ENCODE data around the gene POLK. TPM values are rescaled to one million over a fixed set of nuclear protein-coding genes. Genes with fewer than 3 reads are reported as not detected.

POLK gene
- total and polyA plus RNA-seq, 2 of the 8 experiments (the other 6 are each of a cell fraction or from before 2014, with no cell fraction given): 2.0 to 9.0 TPM

DNA sequence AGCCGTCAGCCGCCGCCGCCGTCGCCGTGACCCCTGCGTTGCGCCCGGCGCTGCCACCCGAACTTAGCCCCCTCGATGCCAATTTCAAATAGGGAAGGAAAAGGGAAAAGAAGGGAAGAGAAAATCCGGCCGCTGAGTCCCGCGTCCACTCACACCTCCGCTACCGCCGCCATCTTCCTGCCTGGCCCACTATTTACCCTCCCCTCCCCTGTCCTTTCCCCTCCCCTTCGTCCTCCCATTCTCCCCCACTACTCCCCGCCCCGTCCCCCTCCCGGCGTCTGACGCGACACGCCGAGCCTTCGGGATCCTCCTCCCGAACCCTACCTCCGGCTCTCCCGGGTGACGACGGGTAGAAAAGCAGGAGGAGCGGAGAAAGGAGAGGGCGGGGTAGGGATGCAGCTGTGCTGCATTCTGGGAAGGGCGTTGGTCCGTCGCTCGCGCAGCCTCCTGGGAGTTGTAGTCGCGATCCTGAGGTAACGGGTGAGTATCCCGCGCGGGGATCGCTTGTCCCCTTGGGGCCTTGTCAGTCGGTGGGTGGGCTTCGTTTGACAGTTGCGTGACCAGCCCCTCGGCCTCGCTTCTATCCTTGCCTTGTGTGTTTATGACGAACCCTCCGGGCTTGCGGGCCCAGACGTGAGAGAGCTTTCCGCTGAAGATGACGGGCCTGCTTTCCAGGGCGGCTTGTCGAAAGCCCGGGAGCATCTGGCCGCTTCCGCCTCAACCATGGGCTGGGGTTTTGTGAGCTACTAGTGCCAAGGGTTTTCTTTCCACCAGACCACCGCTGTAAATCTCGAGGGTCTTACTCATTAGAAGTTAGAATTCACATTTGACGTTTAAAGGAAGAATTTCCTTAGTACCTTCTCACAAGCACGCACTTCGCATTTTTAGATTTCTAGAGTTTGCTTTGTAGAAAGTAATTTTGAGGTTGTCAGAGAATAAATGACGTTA lies at the start of gene POLK, which contains the start of gene CERT1 (continued):
- TF ChIP-seq SIN3A (conservative IDR thresholded peaks at IDR 0.05 in 1 of 2, IDR thresholded peaks at IDR 0.05 in 1 of 2; ENCODE audit: low read depth in 1 of 2, low read length in 2 of 2) (peak; percentile 63 to 88; a peak in 2 of 4 replicates), RBBP5 (IDR thresholded peaks at IDR 0.05; ENCODE audit: borderline replicate concordance, low read depth, low read length) (peak; percentile 41), TAF7 (optimal IDR thresholded peaks at IDR 0.05; ENCODE audit: borderline replicate concordance, low read depth, low read length) (peak; percentile 40), BACH1 (IDR thresholded peaks at IDR 0.05; ENCODE audit: low read length) (peak; percentile 66; the same call in 1 of the 2 replicates), POLR2A (IDR thresholded peaks at IDR 0.05; ENCODE audit: control extremely low read depth in 1 of 2, low read depth in 2 of 2, low read length in 2 of 2) (peak in 1 of 2 experiments; percentile 82; a peak in 2 of 3 replicates), JUND (IDR thresholded peaks at IDR 0.05; ENCODE audit: low read length) (0 out of 2 replicates have a peak, but pooled peaks have one; percentile 2), CTCF (IDR thresholded peaks at IDR 0.05; ENCODE audit: control extremely low read depth in 1 of 3, insufficient read depth in 1 of 3, low read depth in 1 of 3, low read length in 3 of 3) (no peak), RAD21 (IDR thresholded peaks at IDR 0.05 in 1 of 2, conservative IDR thresholded peaks at IDR 0.05 in 1 of 2; ENCODE audit: low read depth in 2 of 2, low read length in 2 of 2) (peak in 1 of 2 experiments; percentile 10; a peak in 1 of 4 replicates), CREB1 (IDR thresholded peaks at IDR 0.05) (peak; percentile 84), RFX5 (IDR thresholded peaks at IDR 0.05; ENCODE audit: borderline replicate concordance, low read depth, low read length) (no peak), YY1 (IDR thresholded peaks at IDR 0.05; ENCODE audit: low read depth, low read length) (peak; percentile 88), HDAC2 (IDR thresholded peaks at IDR 0.05; ENCODE audit: borderline replicate concordance in 1 of 2, low read depth in 2 of 2, low read length in 2 of 2) (peak; percentile 80 to 82; a peak in 2 of 4 replicates), ZNF274 (IDR thresholded peaks at IDR 0.05; ENCODE audit: borderline replicate concordance, extremely low read depth, low read length) (no peak), POU5F1 (IDR thresholded peaks at IDR 0.05; ENCODE audit: low read depth, low read length) (no peak), PHF8 (conservative IDR thresholded peaks at IDR 0.05; ENCODE audit: low read depth, low read length) (peak; percentile 87), KDM4A (IDR thresholded peaks at IDR 0.05; ENCODE audit: low read depth, low read length, severe bottlenecking) (peak; percentile 89), SIX5 (IDR thresholded peaks at IDR 0.05; ENCODE audit: low read depth, low read length) (peak; percentile 83), TCF12 (IDR thresholded peaks at IDR 0.05; ENCODE audit: low read depth, low read length) (0 out of 2 replicates have a peak, but pooled peaks have one; percentile 3), SAP30 (IDR thresholded peaks at IDR 0.05; ENCODE audit: insufficient read depth, insufficient replicate concordance, low read length) (peak; percentile 92)
